ENCODE measurements around the gene SURF4. TPM values are rescaled to one million over a fixed set of nuclear protein-coding genes. Genes with fewer than 3 reads are reported as not detected.
"Not testable (repeated sequence)": the region's sequence is repeated elsewhere in the genome, so short reads cannot be mapped to it uniquely, and the experiment has no call there.

Gene SURF4
- total RNA-seq, 2 donors from 2014 or later: 178 to 187 TPM

DNA sequence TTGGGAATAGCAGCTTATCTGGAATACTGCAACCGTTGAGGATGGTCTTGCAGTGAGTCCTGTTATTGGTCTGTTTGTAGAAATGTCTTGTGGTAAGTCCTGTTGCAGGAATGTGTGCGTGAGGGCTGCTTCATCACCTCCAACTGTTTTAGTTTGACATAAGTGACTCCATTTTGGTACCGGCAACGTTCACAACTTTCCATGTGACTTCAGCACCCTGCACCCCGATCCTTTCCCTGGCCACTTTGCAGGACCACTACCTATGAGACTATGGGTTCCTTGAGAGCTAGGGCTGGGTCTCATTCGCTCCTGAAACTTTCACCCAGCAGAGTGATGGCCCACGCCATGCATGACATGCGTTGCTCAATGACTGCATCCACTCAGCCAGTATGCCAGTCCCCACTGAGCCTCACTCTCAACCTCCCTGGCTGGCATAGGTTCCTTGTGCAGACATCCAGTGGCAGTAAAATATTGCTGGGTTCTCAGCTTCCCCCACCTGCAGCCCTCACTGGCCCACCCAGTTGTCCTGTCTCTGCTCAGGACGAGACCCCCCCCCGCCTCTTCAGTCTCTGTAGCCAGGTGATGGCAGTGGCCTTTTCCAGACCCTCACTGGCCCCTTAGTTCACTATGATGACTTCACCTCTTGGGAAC lies 47.9 kb downstream of the SURF4 start:
- DNase-seq: no peak
- H3K27ac Mint-ChIP-seq: no peak overlapping the region
- peaks cover 32% of the 10 kb centered on the region for H3K36me3 Mint-ChIP-seq (ENCODE audit: low read depth)
- H3K27me3 Mint-ChIP-seq (ENCODE audit: insufficient read depth): peaks cover 21% of the 10 kb centered on the region
- no peaks in the 10 kb centered on the region for H3K27me3 ChIP-seq (ENCODE audit: control insufficient read depth, insufficient read depth, low read length, poor library complexity, severe bottlenecking)
- H3K27ac ChIP-seq (ENCODE audit: low read depth, low read length): no peak overlapping the region
- no peak overlapping the region for H3K4me3 ChIP-seq (ENCODE audit: low read length)
- H3K9me3 Mint-ChIP-seq: peaks cover 47% of the 10 kb centered on the region
- 92 to 99% methylated on average over 8 to 10 of the region's 10 CpGs for WGBS, 2 experiments (ENCODE audit: insufficient coverage in 1 of 2, insufficient read length in 1 of 2)
- no peak overlapping the region for H3K9ac ChIP-seq (ENCODE audit: extremely low read depth, low read length, poor library complexity, severe bottlenecking)
- H3K9me3 ChIP-seq (ENCODE audit: control insufficient read depth, low read length): peaks cover 6% of the 10 kb centered on the region
- H3K4me3 Mint-ChIP-seq: no peak overlapping the region
- no peaks in the 10 kb centered on the region for H3K4me1 Mint-ChIP-seq
- H3K36me3 ChIP-seq (ENCODE audit: control insufficient read depth, insufficient read depth, low read length): peaks cover 25% of the 10 kb centered on the region
- TF ChIP-seq CTCF (conservative IDR thresholded peaks at IDR 0.05): no peak
- H3K4me1 ChIP-seq (ENCODE audit: control insufficient read depth, insufficient read depth, low read length): no peaks in the 10 kb centered on the region

DNA sequence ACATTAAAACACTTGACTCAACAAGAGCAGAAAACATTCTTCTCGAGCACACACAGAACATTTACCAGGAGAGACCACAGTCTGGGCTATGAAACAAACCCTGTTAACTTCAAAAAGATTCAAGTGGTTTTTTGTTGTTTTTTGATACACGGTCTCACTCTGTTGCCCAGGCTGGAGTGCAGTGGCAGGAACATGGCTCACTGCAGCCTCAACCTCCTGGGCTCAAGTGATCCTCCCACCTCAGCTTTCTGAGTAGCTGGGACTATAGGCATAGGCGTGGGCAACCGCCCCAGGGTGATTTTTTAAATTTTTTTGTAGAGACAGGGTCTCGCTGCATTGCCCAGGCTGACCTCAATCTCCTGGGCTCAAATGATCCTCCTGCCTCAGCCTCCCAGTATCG lies 48.8 kb downstream of the SURF4 start:
- not testable (repeated sequence) for H3K4me1 Mint-ChIP-seq; H3K4me1 ChIP-seq (ENCODE audit: control insufficient read depth, insufficient read depth, low read length); H3K9ac ChIP-seq (ENCODE audit: extremely low read depth, low read length, poor library complexity, severe bottlenecking); H3K27me3 ChIP-seq (ENCODE audit: control insufficient read depth, insufficient read depth, low read length, poor library complexity, severe bottlenecking); H3K27ac Mint-ChIP-seq; H3K4me3 Mint-ChIP-seq; H3K9me3 ChIP-seq (ENCODE audit: control insufficient read depth, low read length); H3K27ac ChIP-seq (ENCODE audit: low read depth, low read length); H3K4me3 ChIP-seq (ENCODE audit: low read length); DNase-seq
- Mint-ChIP-seq H3K36me3 (ENCODE audit: low read depth) (peaks cover 23% of the 10 kb centered on the region), H3K9me3 (peaks cover 47% of the 10 kb centered on the region), H3K27me3 (ENCODE audit: insufficient read depth) (peaks cover 21% of the 10 kb centered on the region)
- peaks cover 16% of the 10 kb centered on the region for H3K36me3 ChIP-seq (ENCODE audit: control insufficient read depth, insufficient read depth, low read length)
- WGBS, 2 experiments (ENCODE audit: insufficient coverage in 1 of 2, insufficient read length in 1 of 2): 60 to 91% methylated on average over 1 to 6 of the region's 6 CpGs

- H3K9ac ChIP-seq (ENCODE audit: extremely low read depth, low read length, poor library complexity, severe bottlenecking): no peak overlapping the region
- H3K4me1 Mint-ChIP-seq: no peaks in the 10 kb centered on the region
- WGBS, 2 experiments (ENCODE audit: insufficient coverage in 1 of 2, insufficient read length in 1 of 2): 84% methylated on average over 13 of the region's 13 CpGs
- H3K4me1 ChIP-seq (ENCODE audit: control insufficient read depth, insufficient read depth, low read length): no peaks in the 10 kb centered on the region
- no peaks in the 10 kb centered on the region for H3K27me3 ChIP-seq (ENCODE audit: control insufficient read depth, insufficient read depth, low read length, poor library complexity, severe bottlenecking)
- TF ChIP-seq CTCF (conservative IDR thresholded peaks at IDR 0.05): no peak
- no peak overlapping the region for H3K27ac Mint-ChIP-seq
- H3K36me3 ChIP-seq (ENCODE audit: control insufficient read depth, insufficient read depth, low read length): no peaks in the 10 kb centered on the region
- H3K9me3 ChIP-seq (ENCODE audit: control insufficient read depth, low read length): peaks cover 6% of the 10 kb centered on the region
- no peak overlapping the region for H3K4me3 ChIP-seq (ENCODE audit: low read length)
- DNase-seq: no peak
- no peak overlapping the region for H3K27ac ChIP-seq (ENCODE audit: low read depth, low read length)
- peaks cover 21% of the 10 kb centered on the region for H3K27me3 Mint-ChIP-seq (ENCODE audit: insufficient read depth)
- peaks cover 46% of the 10 kb centered on the region for H3K9me3 Mint-ChIP-seq
- H3K36me3 Mint-ChIP-seq (ENCODE audit: low read depth): peaks cover 2% of the 10 kb centered on the region
- H3K4me3 Mint-ChIP-seq: no peak overlapping the region
Observed at GRCh38 chr9:133323991-133324703, 51.7 kb downstream of the SURF4 start.

All from endodermal cell (in vitro differentiated cells).